Measurements from ENCODE around the gene GRAMD2B.

Gene GRAMD2B

GRCh38 chr5:126543009-126543408 is 119.8 kb downstream of the GRAMD2B start:
- no peak for DNase-seq (ENCODE audit: low read depth)

- DNase-seq (ENCODE audit: low read depth) = no peak
Observed at GRCh38 chr5:126543660-126544059, 120.5 kb downstream of the GRAMD2B start.

Measured in T-helper 22 cell (primary cell).